HG02759 (cell line): ENCODE measurements around the gene APLF.
A peak's percentile ranks its signal among the peaks of the same experiment; 100 is the strongest.

Experiments
- ATAC-seq: cut with Tn5 transposase; IDR thresholded peaks from one replicate; pipeline ENCODE4 v1.9.1; 2021; ENCODE audit warnings: mild to moderate bottlenecking, moderate library complexity; ENCODE audit not compliant: unreplicated experiment

The APLF gene

GRCh38 chr2:68467077-68467960 is at the start of gene APLF, which contains the start of gene FBXO48:
APLF (plus strand) TSS chr2:68467585; CDS start chr2:68467732, 147 bp downstream.
FBXO48 (minus strand) TSS chr2:68467294; CDS start chr2:68465145, 2,149 bp downstream.
- peak; percentile 94 for ATAC-seq

GRCh38 chr2:68417926-68418325 is 49.5 kb upstream of the APLF start:
- ATAC-seq, result peak; percentile 54

- ATAC-seq, result no peak
These were observed 49.0 kb upstream of the APLF start for GRCh38 chr2:68418419-68418818.

GRCh38 chr2:68418855-68419254 is 48.5 kb upstream of the APLF start:
- ATAC-seq, result peak; percentile 45

DNA sequence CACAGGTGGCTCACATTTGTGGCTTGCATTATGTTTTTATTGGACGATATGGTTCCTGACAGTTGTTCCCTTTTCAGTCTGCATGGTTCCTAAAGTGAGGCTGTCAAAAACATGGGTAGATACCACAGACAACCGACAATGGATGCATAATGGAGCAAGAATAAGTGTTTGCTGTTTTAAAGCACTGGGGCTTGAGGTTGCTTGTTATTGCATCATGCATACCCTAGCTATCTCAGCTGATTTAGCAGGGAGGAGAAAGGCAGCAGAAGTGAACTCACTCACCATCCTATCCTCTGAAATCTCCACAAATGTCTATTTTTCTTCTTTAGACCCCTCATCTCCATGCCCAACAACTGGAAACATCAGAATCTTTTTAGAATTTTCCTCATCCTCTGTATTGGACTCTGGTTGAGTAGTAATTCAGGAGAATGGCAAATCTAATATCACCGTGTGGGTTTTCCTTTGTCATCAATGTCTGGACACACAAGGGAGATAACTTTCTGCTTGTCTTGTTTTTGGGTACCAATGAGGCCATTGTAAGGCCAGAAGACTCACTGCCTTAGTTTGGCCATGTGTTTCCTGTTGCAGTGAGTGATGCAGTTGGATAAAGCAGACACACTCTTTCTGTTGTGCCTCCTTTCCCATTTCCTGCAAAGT is 47.0 kb upstream of the APLF start:
- ATAC-seq, result no peak

GRCh38 chr2:68423966-68424650 is 43.3 kb upstream of the APLF start:
- peak; percentile 80 for ATAC-seq

- no peak for ATAC-seq
These were observed 41.9 kb upstream of the APLF start for GRCh38 chr2:68425503-68425902.

GRCh38 chr2:68426446-68426845 is 40.9 kb upstream of the APLF start:
- no peak for ATAC-seq

DNA sequence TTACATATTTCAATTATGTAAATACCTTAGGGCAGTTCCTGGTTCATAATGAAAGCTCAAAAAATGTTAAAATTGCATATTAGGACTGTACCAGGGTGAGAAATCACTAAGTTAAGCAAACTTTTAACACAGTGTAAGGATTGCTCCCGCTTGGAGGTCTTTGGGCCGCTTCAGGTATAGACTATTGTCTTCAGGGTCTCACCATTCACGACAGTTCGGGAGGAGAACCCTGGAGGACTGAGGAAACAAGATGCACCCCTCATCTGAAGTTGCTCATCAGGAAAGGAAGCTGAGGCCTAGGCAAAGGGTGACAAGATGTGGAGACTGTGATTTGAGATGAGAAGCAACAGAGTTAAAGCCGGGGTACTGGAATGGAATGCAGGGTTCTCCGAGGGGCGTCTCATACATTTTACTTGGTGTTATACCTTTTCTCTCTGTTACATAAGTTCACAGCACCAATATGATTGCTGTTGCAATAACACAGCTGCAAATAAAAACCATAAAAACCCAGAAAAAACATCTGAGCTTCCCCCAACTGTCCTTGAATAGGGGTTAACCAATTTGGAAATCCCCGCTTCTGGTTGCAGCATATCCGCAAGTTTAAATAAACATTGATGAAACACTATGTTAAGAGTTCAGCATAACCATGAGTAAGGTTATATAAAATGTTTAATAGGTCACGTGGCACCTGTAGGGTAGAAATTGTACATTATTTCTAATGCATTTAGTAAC is 40.4 kb upstream of the APLF start:
- peak; percentile 28 for ATAC-seq

DNA sequence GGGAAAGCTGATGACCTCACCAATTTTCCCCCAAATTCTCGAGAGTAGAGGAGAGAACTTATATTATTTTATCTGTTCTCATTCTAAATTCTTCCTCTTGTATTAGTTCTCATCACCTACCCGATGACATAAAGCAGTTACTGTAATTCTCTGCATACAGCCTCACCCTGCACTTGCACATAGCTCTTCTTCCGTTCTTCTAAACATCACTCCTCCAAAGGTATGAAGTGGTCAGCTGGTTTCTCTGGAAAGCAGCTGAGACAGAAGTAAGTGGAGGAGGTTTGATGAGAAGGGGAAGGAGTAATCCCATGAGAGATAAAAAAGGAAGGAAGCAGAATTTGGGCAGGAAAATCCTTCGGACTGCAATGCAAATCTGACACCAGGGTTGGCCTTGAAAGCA is 39.3 kb upstream of the APLF start:
- no peak for ATAC-seq

DNA sequence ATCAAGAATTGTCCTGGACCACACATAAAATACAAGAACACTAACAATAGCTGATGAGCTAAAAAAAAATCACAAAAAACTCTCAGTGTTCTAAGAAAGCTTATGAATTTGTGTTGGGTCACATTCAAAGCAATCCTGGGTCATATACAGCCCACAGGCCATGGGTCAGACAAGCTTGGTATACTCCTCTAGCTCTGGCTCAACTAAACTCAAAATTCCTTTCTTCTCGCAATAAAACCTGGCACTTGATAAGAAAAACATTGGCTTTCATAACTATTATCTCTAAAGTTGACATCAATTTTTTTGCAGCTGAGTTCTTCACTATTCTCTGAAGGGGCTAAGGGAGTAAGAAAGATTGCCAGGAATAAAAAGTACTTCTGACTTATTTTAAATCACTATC is 38.6 kb upstream of the APLF start:
- no peak for ATAC-seq

GRCh38 chr2:68429311-68429826 is 38.0 kb upstream of the APLF start:
- ATAC-seq, result no peak

DNA sequence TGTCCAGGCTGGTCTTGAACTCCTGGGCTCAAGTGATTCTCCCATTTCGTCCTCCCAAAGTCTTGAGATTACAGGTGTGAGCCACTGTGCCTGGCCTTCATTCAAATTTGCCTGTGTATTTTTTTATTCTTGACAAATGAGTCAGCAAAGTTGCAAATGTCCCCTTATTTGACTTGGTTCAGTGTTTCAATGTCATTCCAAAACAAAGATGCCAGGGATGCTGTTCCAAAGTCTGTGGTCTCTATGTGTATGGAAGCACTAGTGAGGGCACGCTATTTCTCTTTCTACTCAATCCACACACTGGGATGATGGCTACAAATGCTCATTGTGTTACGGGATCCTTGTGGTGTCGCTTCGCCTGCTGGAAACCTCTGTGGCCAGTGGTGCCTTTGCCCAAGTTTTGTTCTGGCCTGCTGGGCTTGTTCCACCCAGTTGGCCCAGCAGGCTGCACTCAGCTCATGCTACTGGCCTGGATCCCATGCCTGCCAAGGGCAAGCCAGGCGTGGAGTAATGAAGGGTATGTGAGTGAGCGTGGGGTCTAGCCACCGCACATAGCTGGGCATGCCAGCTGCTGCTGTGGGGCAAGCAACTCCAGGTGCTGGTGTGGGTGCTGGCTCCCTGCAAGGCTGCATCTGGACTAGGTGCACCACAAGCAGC is 35.9 kb upstream of the APLF start:
- no peak for ATAC-seq

DNA sequence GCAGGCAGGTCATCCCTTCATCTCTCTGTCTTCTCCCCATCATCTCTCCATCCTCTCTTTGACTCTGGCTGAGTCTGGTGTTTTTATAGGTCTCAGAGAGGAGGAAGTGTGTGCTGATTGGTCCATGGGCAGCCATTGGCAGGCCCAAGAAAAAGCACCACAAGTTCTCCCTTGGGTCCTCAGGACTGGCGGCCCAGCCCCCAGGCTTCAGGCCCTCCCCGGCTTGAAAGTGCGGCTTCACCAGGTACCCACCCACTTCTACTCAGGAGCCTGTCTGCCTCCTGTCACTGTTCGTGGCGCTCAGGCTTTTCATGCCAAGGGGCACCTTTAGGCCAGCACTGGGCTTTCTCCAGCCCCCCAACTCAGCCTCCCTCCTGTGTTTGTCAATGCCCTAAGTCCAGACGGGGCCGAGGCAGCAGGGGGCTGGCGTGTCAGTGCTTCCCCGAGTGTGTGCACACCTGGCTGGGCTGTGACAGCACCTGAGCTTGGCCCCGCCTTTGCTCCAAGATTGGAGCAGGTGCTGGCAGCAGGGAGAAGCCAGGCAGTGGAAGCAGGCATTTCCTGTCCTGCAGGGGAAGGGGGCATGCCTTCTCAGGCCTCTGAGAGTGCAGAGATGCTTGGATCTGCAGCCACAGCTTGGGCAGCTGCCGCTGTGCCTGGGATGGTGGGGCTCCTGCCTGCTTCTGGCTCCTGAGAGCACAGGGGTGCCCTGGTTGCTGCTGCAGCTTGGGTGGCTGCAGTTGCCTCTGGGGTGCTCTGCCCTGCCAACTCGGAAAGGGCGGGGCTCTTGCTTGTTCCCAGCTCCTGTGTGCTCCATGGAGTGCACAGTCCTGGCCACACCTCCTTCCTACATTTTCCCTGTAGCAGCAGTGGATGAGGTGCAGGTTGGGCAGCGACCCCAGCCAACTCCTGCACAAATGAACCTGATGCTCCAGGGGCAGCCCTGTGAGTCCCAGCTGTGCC is 34.4 kb upstream of the APLF start:
- ATAC-seq, result no peak

GRCh38 chr2:68434981-68435380 is 32.4 kb upstream of the APLF start:
- peak; percentile 49 for ATAC-seq

- no peak for ATAC-seq
These were observed 31.8 kb upstream of the APLF start for GRCh38 chr2:68435615-68436014.

GRCh38 chr2:68436270-68436669 is 31.1 kb upstream of the APLF start:
- no peak for ATAC-seq

- no peak for ATAC-seq
These were observed 28.7 kb upstream of the APLF start for GRCh38 chr2:68438455-68439303.
